ENCODE measurements around the gene GIT1. TPM values are rescaled to one million over a fixed set of nuclear protein-coding genes. Genes with fewer than 3 reads are reported as not detected.

The GIT1 gene
- total and polyA plus RNA-seq, 11 donors = 23.0 to 52.9 (median 31.4) TPM

DNA sequence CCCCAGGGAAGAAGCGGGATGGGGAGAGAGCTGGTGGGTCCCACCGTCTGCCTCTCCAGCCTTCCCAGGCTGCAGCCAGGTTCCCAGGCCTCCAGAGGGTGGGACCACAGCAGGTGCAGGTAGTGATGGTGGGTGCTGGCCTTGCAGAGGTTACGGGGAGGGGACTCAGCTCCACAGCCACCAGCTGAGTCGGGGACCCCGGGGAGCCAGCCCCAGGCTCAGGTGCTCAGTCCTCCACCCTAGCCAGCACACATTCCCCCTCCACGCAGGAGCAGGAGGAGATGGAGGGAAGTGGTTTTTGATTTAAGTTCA, 15.9 kb downstream of the GIT1 start:
- TF ChIP-seq, protein P1, sequence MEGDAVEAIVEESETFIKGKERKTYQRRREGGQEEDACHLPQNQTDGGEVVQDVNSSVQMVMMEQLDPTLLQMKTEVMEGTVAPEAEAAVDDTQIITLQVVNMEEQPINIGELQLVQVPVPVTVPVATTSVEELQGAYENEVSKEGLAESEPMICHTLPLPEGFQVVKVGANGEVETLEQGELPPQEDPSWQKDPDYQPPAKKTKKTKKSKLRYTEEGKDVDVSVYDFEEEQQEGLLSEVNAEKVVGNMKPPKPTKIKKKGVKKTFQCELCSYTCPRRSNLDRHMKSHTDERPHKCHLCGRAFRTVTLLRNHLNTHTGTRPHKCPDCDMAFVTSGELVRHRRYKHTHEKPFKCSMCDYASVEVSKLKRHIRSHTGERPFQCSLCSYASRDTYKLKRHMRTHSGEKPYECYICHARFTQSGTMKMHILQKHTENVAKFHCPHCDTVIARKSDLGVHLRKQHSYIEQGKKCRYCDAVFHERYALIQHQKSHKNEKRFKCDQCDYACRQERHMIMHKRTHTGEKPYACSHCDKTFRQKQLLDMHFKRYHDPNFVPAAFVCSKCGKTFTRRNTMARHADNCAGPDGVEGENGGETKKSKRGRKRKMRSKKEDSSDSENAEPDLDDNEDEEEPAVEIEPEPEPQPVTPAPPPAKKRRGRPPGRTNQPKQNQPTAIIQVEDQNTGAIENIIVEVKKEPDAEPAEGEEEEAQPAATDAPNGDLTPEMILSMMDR (IDR thresholded peaks at IDR 0.05) = no peak
- TF ChIP-seq POLR2A (IDR thresholded peaks at IDR 0.05) = no peak
- no peaks in the 10 kb centered on the region for H3K9me3 ChIP-seq
- ATAC-seq (no peak), DNase-seq (peak in 2 of 5 donors; percentile 17 to 30)
- whole genome bisulfite sequencing, 4 donors = 78 to 90% (median 88%) methylated on average over 5 to 6 of the region's 6 CpGs
- intact Hi-C loops (cut with DNase I) = loop anchor here in 1 of 10 donors (10.0 kb wide), 1 partner anchor 521 kb away; no protein-coding TSS in a partner anchor
- no peaks in the 10 kb centered on the region for H3K27me3 ChIP-seq
- H3K36me3 ChIP-seq = peaks cover 0 to 54% (median 50%) of the 10 kb centered on the region in 9 donors
- no peak overlapping the region for H3K4me3 ChIP-seq
- peaks cover 5 to 49% (median 31%) of the 10 kb centered on the region in 12 donors for H3K4me1 ChIP-seq
- peak overlapping the region in 2 of 12 donors; percentile 44 to 66 for H3K27ac ChIP-seq

DNA sequence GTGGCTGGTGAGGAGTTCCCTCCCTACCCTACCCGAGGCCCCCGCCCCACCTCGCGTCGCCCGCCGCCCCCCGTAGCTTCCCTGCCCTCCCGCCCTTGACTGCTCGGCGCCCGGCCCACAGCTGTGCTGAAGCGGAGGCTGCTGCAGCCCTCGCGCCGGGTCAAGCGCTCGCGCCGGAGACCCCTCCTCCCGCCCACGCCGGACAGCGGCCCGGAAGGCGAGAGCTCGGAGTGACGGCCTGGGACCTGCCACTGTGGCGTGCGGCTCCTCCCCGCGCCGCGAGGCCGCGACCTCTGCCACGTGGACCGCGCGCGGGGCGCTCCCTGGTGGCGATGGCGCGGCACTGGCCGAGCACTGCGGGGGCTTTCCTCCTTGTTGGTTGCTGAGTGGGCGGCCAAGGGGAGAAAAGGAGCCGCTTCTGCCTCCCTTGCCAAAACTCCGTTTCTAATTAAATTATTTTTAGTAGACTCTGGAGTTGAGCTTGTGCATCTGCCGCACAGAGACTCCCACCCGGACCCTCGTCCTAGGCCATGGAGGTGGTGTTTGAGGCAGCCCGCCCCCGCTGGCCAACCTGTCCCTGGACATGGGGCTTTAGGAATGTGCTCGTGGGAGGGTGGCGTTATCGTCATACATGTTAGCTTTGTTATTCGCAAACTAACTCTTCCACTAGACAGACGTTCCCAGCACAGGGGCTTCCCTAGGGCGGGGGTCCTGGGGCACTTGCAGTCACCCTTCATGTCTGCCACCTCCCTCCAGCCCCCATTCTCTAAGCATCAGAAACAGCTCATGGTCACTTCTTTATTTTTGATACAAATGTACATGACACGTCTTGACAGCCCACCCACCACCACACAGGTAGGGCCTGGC, 16.5 kb downstream of the GIT1 start:
- peak overlapping the region in 11 of 12 donors; percentile 5 to 49 (median 45) for H3K4me3 ChIP-seq
- ATAC-seq = peak in 3 of 4 donors; percentile 37 to 62 (median 61)
- H3K36me3 ChIP-seq = peaks cover 0 to 48% (median 45%) of the 10 kb centered on the region in 9 donors
- 19 to 46% (median 21%) methylated on average over 19 to 62 of the region's 62 CpGs for WGBS, 4 donors
- peaks cover 5 to 46% (median 31%) of the 10 kb centered on the region in 12 donors for H3K4me1 ChIP-seq
- TF ChIP-seq, protein P1 (IDR thresholded peaks at IDR 0.05) = peak; percentile 51 to 94 (median 82)
- peak in 1 of 2 donors; percentile 21 for TF ChIP-seq POLR2A (IDR thresholded peaks at IDR 0.05)
- H3K9me3 ChIP-seq = no peaks in the 10 kb centered on the region
- DNase-seq = peak; percentile 79 to 89 (median 80)
- H3K27ac ChIP-seq = peak overlapping the region in 11 of 12 donors; percentile 17 to 70 (median 60)
- H3K27me3 ChIP-seq = no peaks in the 10 kb centered on the region
- intact Hi-C loops (cut with DNase I) = loop anchor here in 1 of 10 donors (10.0 kb wide), 1 partner anchor 522 kb away; no protein-coding TSS in a partner anchor

- peaks cover 0 to 40% (median 36%) of the 10 kb centered on the region in 9 donors for H3K36me3 ChIP-seq
- TF ChIP-seq, protein P1 (IDR thresholded peaks at IDR 0.05) = no peak
- no peak for TF ChIP-seq POLR2A (IDR thresholded peaks at IDR 0.05)
- intact Hi-C loops (cut with DNase I) = loop anchor here in 1 of 10 donors (10.0 kb wide), 1 partner anchor 523 kb away; no protein-coding TSS in a partner anchor
- DNase-seq (peak in 2 of 5 donors; percentile 21 to 52), ATAC-seq (peak in 3 of 4 donors; percentile 9 to 37 (median 22))
- H3K4me3 ChIP-seq = peak overlapping the region in 11 of 12 donors; percentile 5 to 49 (median 45)
- H3K9me3 ChIP-seq = no peaks in the 10 kb centered on the region
- no peaks in the 10 kb centered on the region for H3K27me3 ChIP-seq
- H3K27ac ChIP-seq = peak overlapping the region; percentile 17 to 70 (median 58)
- 34 to 51% (median 41%) methylated on average over 18 to 30 of the region's 30 CpGs for WGBS, 4 donors
- peaks cover 5 to 54% (median 31%) of the 10 kb centered on the region in 12 donors for H3K4me1 ChIP-seq
These were observed 17.4 kb downstream of the GIT1 start for GRCh38 chr17:29571883-29572681.

All from heart left ventricle (tissue), 16 donors.